Stimulated activated CD4-positive, alpha-beta T cell treated with anti-CD3 and anti-CD28 coated beads, TNF-alpha, amount 100 ng/mL, for 48 hours (primary cell): ENCODE data around the gene CNIH4.
"Not testable (repeated sequence)": the region's sequence is repeated elsewhere in the genome, so short reads cannot be mapped to it uniquely, and the experiment has no call there.

ENCODE experiments used
- DNase-seq, 3 donors: peaks; one replicate each; pipeline ENCODE4 v3.0.0-alpha.2; 2020; ENCODE audit warnings: low read depth in 3 of 3

The CNIH4 gene

DNA sequence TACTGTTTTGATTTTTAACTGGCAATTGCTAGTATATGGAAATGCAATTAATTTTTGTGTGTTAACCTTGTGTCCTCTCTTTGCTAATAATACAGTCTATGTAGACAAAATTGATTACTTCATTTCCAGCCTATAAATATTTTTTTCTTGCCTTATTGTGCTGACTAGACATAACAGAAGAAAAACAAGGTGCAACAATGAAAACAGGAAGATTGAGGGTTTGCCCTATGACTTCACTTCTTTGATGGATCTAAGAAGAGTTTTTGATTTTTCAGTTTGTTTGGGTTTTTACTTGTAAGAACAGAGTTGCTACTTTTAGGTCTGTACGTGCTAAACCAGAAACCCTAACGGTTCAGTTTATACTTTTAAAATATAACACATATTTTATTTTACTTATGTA is 8.5 kb upstream of the CNIH4 start:
- DNase-seq, result no peak

DNA sequence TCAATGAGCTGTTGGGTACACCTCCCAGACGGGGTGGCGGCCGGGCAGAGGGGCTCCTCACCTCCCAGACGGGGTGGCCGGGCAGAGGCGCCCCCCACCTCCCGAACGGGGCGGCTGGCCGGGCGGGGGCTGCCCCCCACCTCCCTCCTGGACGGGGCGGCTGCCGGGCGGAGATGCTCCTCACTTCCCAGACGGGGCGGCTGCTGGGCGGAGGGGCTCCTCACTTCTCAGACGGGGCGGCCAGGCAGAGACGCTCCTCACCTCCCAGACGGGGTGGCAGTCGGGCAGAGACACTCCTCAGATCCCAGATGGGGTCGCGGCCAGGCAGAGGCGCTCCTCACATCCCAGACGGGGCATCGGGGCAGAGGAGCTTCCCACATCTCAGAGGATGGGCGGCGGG is 7.0 kb upstream of the CNIH4 start:
- DNase-seq, result not testable (repeated sequence)

DNA sequence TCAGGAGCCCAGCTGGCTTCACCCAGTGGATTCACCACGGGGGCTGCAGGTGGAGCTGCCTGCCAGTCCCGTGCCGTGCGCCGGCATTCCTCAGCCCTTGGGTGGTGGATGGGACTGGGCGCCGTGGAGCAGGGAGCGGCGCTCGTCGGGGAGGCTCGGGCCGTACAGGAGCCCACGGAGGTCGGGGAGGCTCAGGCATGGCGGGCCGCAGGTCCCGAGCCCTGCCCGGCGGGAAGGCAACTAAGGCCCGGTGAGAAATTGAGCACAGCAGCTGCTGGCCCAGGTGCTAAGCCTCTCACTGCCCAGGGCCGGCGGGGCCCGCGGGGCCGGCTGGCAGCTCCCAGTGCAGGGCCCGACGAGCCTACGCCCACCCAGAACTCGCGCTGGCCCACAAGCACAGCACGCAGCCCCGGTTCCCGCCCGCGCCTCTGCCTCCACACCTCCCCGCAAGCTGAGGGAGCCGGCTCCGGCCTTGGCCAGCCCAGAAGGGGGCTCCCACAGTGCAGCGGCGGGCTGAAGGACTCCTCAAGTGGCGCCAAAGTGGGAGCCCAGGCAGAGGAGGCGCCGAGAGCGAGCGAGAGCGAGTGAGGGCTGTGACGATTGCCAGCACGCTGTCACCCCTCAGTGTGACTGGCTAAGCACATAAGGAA is 4.1 kb upstream of the CNIH4 start:
- not testable (repeated sequence) for DNase-seq

DNA sequence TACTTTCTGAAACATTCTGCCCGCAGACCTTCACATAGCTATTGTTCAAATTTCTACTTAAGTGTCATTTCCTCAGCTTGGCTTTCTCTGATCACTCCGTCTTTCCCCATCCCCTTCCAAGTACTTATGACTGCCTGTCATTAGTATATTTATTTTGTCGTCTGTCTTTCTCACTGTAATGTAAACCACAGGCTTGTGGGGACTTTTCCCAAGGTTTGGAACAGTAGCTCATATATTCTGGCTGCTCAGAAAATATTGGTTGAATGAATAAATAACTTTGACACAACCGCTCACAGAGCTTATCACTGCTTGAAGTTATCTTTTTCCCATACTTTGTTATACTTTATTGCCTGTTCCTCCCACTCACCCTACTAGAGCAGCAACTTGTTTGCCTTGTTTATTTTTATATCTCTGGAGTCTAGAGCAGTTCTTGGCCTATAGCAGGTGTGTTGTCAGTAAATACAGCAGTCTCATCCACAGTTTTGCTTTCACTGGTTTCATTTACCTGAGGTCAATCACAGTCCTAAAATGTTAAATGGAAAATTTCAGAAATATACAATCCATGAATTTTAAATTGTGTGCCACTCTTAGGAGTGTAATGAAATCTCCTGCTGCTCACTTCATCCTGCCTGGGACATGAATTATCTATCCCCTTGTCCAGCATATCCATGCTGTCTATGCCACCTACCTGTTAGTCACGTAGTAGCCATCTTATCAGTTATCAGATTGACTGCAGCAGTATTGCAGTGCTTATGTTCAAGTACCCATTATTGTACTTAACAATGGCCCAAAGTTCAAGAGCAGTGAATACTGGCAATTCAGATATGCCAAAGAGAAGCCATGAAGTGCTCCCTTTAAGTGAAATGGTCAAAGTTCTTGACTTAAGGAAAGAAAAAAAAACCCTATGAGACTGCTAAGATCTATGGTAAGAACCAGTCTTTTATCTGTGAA is 2.4 kb upstream of the CNIH4 start:
- DNase-seq, result no peak

DNA sequence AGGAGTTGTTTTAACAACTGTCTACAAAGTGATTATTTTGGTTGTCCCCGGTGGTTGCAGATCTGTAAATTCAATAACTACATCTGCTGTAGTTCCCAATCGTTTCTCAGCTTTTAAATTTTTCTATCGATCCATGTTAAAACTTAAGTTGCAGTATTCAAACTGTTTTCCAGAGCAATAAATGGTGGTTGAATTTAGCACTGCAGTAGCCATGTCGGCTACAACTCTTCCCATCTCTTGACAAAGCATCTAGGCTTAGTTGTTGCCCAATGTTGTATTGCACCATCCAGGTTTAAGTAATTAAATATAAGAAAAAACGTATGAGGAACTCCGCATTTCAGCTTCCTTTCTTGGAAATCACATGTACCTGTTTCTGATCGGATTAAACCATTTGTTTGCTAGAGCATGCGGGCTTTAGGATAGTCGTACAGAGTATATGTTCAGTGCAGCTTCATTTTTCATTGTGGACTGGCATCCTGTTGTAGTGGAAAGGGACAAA is 996 bp downstream of the CNIH4 start:
- DNase-seq, result no peak

DNA sequence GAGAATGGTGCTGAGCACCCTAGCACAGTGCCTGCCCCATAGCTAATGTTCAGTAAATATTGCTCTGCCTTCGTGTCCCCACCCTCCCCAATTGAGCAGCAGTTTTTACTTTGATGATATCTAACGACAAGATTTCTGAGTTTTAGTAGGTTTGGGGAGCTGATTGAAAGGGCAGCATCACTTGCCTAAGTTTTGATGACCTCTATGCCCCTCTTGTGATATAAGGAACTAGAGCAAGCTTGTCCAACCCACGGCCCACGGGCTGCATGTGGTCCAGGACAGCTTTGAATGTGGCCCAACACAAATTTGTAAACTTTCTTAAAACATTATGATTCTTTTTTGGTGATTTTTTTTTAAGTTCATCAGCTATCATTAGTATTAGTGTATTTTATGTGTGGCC is 1.6 kb downstream of the CNIH4 start:
- no peak for DNase-seq

DNA sequence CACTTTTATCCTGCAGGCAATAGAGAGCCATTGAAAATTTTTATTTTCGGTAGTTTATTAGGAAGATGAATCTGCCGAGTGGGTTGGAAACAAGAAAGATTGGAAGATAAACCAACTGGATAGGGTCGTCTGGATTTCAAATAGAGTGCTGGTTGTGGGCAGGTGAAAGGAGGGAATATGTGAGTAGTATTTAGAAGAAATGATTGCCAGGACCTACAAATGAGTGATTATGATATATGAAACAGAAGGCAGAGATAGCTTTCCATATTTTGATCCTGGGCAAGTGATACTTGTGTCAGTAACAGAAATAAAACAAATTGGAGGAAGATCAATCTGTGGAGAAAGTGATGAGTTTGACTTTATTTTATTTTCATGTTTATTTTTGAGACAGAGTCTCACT is 2.5 kb downstream of the CNIH4 start:
- no peak for DNase-seq

DNA sequence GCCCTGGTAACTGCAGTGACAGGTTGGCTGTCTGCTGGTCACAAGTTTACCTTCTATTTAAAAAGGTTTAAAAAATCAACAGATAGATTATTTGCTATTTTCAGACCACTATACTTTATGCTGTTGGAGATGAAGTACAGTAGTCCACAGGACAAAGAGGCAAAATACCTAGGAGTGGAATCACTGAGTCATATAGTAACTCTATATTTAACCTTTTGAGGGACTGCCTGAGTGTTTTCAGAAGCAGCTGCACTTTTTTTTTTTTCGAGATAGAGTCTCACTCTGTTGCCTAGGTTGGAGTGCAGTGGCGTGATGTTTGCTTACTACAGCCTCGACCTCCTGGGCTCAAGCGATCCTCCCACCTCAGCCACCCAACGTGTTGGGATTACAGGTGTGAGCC is 11.7 kb downstream of the CNIH4 start:
- no peak for DNase-seq

DNA sequence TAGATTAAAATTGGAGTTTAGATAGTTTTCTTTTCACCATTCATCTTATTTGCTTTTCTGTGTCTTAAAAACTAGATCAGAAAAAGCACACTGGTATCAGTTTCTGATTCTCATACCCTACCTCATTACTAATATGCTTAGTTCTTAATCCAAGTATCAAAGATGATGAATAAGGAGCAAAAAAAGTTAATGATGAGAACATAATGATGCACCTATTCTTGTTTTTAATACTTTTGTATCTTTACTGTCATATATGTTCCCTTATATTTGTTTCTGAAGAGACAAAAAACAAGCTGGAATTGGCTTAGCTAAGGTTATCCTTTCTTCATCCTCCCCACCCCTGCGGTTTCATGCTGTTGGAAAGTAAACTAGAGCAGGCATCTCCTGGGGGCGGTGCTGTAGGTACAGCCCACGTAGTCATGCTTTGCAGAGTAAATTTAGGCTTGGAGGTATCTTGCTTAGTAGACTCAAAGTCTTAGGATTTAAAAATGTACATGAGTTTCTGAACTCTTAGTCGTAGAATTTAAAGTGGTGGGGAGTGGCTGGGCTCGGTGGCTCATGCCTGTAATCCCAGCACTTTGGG is 16.4 kb downstream of the CNIH4 start:
- no peak for DNase-seq

DNA sequence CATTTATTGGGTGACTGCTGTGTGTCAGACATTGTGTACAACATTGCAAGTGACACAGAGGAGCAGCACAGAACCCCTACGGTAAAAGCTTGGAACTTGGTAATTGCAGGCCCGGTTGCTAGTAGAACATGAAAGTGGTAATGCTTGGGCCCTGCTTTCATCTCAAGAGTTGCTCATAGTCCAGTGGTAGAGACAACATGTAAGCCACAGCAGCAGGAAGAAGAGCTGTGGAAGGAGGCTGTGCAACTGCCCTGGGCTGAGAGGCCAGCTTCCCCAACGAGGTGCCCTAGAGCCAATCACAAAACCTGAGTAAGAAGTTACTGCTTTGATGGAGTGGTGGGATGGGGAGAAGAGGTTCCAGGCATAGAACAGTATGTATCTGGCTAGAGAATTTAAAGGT is 18.4 kb downstream of the CNIH4 start:
- DNase-seq, result no peak

DNA sequence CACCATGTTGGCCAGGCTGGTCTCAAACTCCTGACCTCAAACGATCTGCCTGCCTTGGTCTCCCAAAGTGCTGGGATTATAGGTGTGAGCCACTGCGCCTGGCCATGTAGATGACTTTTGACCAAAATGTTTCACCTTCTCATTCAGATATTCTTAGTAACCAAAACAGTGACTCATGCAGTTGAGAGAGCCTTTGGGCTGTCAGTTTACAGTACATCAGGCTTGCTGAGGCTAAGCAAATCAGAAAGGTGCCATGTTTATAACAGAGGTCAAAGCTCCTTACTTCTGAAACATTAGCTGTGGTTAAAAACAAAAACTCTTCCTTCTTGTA is 21.0 kb downstream of the CNIH4 start:
- DNase-seq, result no peak

DNA sequence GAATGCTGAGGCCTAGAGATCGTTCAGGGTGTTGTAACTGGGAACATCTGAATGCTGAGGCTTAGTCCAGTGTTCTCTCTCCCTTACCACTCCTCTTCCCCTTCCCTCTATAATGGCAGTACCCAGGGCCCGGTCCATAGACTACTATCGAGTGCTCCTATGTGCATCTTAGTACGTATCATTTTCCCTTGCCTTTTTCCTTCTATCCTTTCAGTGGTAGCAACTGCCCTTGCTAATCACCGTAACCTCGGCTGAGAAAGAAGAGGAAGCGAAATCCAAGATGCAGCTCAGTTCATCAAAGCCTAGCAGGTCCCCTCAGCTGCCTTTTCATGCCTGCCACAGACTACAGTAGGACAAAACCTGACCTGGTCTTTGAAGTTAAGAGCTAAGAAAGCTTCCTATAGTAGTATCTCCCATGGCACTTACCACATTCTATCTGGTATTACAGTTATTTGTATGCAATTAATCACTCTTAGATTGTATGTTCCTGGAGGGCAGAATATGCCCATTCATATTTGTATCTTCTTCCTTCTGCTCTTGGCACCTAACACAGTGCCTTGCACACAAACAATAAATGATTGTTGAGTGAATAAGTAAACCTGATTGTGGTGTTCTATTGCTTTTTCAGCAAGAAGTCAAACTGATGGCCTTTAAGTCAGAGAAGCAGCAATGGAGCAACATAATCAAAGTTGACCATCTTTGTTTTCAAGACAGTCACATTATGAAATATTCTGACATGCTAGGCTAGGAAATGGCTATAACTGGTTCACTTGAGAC is 22.4 kb downstream of the CNIH4 start:
- DNase-seq, result no peak

DNA sequence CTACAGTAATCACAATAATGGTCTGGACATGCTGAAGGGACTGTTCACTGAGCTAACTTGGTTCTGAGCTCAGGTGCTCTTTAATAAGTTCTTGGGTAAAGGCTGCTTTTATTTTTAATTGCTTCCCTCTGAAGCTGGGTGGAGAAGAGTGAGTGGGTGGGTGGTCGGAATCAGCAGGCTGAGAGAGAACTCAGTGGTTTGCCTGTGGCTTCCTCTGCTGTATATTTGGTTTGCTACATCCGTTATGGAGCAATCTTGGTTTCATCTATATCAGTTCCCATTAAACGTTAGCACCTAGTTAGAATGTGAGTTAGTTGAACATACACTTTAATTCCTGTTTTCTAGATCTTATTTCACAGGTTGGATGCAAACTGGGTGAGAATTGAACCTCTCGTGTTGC is 23.3 kb downstream of the CNIH4 start:
- DNase-seq, result peak in 1 of 3 donors; percentile 36

DNA sequence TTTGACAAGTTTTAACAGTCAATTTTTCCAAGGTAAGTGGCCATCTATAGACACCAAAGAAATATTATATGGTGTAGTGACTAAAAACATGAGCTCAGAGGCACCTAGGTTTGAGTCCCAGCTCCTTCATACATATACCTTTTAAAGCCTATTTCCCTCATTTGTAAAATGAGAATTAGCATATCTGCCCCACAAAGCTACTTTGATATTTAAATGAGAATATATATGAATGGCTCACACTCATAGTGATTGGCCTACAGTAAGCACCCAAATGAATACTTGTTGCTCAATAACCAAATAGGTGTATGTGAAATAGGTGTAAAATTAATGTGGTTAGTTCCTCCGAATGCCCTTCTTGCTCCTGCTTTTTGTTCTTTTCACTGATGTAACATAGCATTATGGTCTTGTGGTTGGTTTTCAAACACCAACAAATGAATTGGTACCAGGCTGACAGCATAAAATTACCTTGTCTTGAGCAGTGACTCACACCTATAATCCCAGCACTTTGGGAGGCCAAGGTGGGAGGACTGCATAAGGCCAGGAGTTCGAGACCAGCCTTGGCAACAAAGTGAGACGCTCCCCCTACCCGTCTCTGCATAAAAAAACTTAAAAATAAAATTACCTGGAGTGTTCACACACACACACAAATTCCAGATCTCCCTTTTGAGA is 25.3 kb downstream of the CNIH4 start:
- no peak for DNase-seq

DNA sequence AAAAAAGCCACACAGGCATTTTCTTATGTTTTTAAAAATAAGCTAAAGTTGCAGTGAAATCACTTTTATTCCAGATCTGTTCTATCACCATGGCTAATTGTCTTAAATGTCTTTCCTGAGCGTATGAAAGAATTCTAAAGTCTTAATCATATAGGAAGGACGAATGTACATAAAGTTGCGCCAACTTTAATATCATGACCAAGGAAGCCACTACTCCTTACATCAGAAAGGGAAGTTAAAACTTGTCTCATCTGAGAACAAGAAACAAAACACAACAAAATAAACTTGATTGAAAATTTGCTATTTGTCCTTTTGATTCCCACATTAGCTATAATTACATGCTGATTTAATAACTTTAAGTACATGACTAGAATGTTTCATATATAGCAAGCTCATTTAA is 26.5 kb downstream of the CNIH4 start:
- no peak for DNase-seq

DNA sequence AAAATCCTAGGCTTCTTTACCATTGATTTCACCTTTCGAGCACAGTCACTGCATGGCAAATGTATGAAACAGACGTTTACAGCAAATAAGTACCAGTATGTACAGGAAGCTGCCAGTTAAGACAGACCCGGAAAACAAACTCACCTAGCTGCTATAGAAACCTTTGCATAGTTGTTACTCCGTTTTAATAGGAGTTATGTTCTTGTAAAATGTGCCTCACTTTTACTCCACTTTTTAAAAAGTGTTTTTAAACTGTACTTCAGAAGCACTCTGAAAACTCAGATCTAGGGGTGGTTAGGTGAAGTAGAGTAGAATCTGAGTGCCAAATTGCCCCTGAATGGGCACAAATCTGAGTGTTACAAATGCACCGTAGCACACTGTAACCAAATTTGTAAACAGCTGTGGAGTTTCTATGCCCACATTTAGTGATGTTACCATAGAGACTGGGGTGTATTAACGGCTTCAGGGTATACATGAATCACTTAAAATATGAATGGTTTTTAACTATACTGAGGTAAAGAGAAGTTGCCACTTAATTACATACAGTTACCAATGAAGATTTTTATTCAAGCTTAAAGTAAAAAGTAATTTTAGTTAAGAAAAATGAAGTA is 30.7 kb downstream of the CNIH4 start:
- no peak for DNase-seq

DNA sequence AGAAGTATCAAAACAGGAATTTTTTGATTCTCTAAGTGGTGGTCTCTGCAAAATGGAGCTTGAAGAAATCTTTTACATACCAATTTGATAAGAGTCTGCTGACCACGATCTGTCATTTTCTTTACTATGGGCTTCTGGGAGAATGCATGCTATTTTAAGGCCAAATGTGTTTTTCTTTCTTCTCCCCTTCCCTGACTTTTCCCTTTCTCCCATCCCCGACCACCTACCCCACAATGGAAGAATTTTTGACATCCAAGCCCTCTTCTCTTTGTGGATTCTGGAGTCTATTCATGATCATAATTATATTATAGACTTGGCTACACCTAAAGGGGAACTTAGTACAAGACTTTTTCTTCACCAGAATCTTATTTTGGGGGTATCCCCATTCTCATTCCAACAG is 31.3 kb downstream of the CNIH4 start:
- no peak for DNase-seq

DNA sequence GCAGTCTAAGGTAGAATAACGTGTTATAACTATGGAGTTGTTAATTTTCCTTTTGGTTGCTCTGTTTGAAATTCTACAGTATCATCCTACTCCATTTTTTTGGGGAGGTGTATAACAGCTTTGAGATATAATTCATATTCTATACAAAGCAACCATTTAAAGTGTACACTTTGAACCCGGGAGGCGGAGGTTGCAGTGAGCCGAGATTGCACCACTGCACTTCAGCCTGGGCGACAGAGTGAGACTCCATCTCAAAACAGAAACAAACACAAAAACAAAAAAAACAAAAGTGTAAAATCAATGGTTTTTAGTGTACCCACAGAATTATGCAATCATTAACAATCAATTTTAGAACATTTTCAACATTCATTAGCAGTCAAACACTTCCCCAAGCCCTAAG is 33.8 kb downstream of the CNIH4 start:
- DNase-seq, result no peak

DNA sequence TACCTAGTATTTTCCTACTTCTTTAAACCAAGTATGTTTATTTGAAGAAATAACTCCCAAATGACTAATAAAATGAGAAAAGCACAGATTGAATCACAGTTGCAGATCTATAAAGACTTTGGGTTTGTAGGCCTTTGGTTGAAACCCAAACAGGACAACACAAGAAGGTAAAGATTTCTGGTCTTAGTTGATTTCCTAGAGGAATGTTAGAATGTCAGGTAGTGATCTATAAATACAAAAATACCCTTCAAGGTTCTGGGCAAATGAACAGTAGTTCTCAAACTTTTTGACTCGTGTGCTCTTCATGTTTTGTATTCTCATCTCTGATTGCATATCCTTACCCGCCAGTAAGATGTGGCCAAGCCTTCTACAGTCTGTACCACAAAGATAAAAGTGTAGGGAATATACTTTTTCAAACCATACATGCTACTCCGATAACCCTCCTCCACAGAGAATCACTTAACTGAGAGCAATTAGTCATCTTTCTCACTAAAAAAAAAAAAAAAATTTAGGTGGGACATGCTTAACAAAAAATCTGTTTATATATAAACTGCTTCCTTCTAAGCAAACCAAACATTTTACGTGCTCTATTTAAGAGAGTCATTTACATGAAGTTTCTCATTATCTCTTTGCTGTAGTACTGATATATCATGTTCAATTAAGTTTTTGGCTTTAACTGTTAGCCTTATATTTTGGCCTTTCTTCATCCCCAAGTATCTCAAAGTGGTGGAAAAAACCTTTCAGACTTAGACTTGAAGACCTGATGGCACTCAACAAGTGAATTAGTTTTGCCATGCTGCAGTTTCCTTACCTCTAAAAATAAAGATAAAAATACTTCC is 36.0 kb downstream of the CNIH4 start:
- DNase-seq, result no peak

DNA sequence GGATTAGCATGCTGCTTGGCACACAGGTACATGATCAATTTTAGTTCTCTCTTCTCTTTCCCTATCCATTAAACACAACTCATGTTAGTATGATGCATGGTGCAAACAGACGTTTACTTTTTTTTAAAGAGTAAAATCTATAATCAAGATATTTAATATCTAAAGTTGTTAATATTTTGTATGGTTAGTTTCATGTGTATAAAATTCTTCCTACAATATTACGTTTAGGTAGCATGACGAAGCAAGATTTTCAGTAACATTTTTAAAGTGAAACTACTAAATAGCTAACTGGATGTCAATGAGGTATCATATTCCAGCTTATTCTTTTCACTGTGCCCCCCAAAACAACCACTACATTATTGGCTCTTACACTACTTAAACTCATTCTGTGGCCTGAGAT is 36.6 kb downstream of the CNIH4 start:
- no peak for DNase-seq
